ENCODE results near the gene SLC16A7. TPM values are rescaled to one million over a fixed set of nuclear protein-coding genes. Genes with fewer than 3 reads are reported as not detected.

Gene SLC16A7
- total and polyA plus RNA-seq, 2 of the 8 experiments (the other 6 are each of a cell fraction or from before 2014, with no cell fraction given) = 0.74 to 4.3 TPM

GRCh38 chr12:59626382-59626781, 30.6 kb downstream of the SLC16A7 start:
- TF ChIP-seq EZH2 (IDR thresholded peaks at IDR 0.05; ENCODE audit: low read depth, low read length, severe bottlenecking) (no peak), SRF (IDR thresholded peaks at IDR 0.05; ENCODE audit: low read depth, low read length) (no peak), CBX8 (IDR thresholded peaks at IDR 0.05; ENCODE audit: borderline replicate concordance, low read depth, low read length) (no peak), POLR2A (IDR thresholded peaks at IDR 0.05; ENCODE audit: control extremely low read depth in 1 of 2, low read depth in 2 of 2, low read length in 2 of 2) (no peak), POLR2AphosphoS5 (IDR thresholded peaks at IDR 0.05; ENCODE audit: low read depth, low read length) (no peak), GABPA (IDR thresholded peaks at IDR 0.05; ENCODE audit: borderline replicate concordance, insufficient read depth, low read length) (no peak), CHD1 (IDR thresholded peaks at IDR 0.05; ENCODE audit: low read depth, low read length) (no peak), CEBPB (IDR thresholded peaks at IDR 0.05; ENCODE audit: low read depth, low read length) (no peak), EGR1 (IDR thresholded peaks at IDR 0.05; ENCODE audit: borderline replicate concordance, low read depth, low read length) (no peak), KDM4A (IDR thresholded peaks at IDR 0.05; ENCODE audit: low read depth, low read length, severe bottlenecking) (no peak), CHD2 (IDR thresholded peaks at IDR 0.05; ENCODE audit: low read length) (no peak), POU5F1 (IDR thresholded peaks at IDR 0.05; ENCODE audit: low read depth, low read length) (no peak)
- Histone ChIP-seq H3K18ac (ENCODE audit: extremely low read depth, low read length) (no peak overlapping the region), H3K4ac (replicated peaks; ENCODE audit: insufficient read length, low read depth, low read length) (no peak overlapping the region), H3K79me1 (ENCODE audit: low read depth, low read length) (no peaks in the 10 kb centered on the region), H4K5ac (ENCODE audit: insufficient read length, low read depth, low read length) (no peak overlapping the region), H2BK20ac (ENCODE audit: low read length) (no peak overlapping the region), H3K27ac (ENCODE audit: low read depth, low read length) (no peak overlapping the region), H2BK12ac (ENCODE audit: low read depth, low read length) (no peak overlapping the region), H3K4me1 (replicated peaks in 1 of 4; ENCODE audit: control insufficient read depth in 3 of 4, insufficient read depth in 4 of 4, low read length in 3 of 4) (no peaks in the 10 kb centered on the region), H2BK5ac (ENCODE audit: low read depth, low read length) (no peak overlapping the region), H4K8ac (ENCODE audit: extremely low read depth, insufficient read depth, low read length) (no peak overlapping the region), H2BK120ac (replicated peaks; ENCODE audit: low read depth, low read length) (no peak overlapping the region), H2BK15ac (ENCODE audit: low read length) (no peak overlapping the region), H3K14ac (ENCODE audit: insufficient read length) (no peak overlapping the region), H3K56ac (replicated peaks; ENCODE audit: insufficient read length, low read depth, low read length) (no peak overlapping the region), H3K4me2 (ENCODE audit: insufficient read depth in 1 of 2, low read depth in 2 of 2, low read length in 2 of 2) (no peak overlapping the region), H3K9ac (replicated peaks in 1 of 4; ENCODE audit: extremely low read depth in 1 of 4, low read depth in 3 of 4, low read length in 3 of 4) (no peak overlapping the region), H2AK5ac (ENCODE audit: low read depth, low read length) (no peak overlapping the region), H4K20me1 (replicated peaks in 1 of 2; ENCODE audit: control insufficient read depth in 1 of 2, insufficient read depth in 2 of 2, low read length in 2 of 2) (no peaks in the 10 kb centered on the region), H3K36me3 (ENCODE audit: control insufficient read depth in 2 of 4, insufficient read depth in 4 of 4, low read length in 3 of 4) (no peaks in the 10 kb centered on the region), H3K23me2 (ENCODE audit: low read depth, low read length) (no peaks in the 10 kb centered on the region), H3K23ac (ENCODE audit: insufficient read length) (no peak overlapping the region), H3K27me3 (replicated peaks in 1 of 4; ENCODE audit: control insufficient read depth in 3 of 4, extremely low read depth in 1 of 4, insufficient read depth in 3 of 4, low read length in 3 of 4) (no peaks in the 10 kb centered on the region), H2AFZ (ENCODE audit: low read length) (no peak overlapping the region), H4K91ac (replicated peaks; ENCODE audit: insufficient read length, low read length) (no peak overlapping the region), H3K79me2 (ENCODE audit: control insufficient read depth in 1 of 2, insufficient read depth in 2 of 2, low read length in 2 of 2) (no peaks in the 10 kb centered on the region), H3K9me3 (ENCODE audit: insufficient read depth in 2 of 2, low read depth in 1 of 2, low read length in 1 of 2) (no peaks in the 10 kb centered on the region), H3K4me3 (ENCODE audit: extremely low read depth in 1 of 4, insufficient read depth in 2 of 4, low read depth in 3 of 4, low read length in 4 of 4) (no peak overlapping the region)
- FAIRE-seq = no peak
- DNase-seq (ENCODE audit: low read depth in 1 of 2, low spot score in 2 of 2) = no peak
- ChIA-PET CTCF (ENCODE audit: partially characterized antibody) (no interaction called here), POLR2A (ENCODE audit: partially characterized antibody) (no interaction called here)
- WGBS, 2 experiments (ENCODE audit: extremely low coverage in 1 of 2, insufficient coverage in 1 of 2, insufficient read length in 1 of 2, insufficient replicate concordance in 2 of 2, low coverage in 1 of 2, low lambda C conversion rate in 2 of 2, missing lambda C conversion rate in 1 of 2) = 76% methylated on average over 1 of the region's 1 CpG; no CpG with 5 or more reads in 1 of the 2 experiments

Measured in H1 (cell line).